ENCODE data around the gene DPP6.

DNA sequence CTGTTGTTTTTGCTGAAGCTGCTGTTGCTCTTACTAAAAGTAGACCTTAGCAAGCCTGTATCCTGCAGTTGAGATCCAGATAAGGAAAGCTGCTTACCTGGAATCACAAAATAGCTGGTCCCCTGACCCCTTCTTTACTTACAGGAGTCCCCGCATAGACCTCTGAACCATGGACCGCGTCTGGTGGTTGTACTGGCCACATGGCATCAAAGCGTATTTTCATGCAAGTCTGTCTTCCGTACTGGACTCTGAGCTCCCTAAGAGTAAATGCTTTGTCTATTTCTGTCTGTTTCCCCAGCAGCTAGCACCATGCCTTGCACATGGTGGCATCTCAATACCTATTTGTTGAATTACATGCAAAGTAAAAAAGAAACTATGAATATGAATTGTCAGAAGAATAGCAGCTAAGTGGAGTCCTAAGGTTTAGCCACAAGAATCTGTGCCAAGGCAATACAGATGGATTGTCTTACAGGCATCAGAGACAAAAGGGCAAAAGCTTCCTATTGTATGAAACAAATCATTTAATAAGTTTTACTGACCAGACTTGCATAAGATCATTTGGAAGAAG, 791.6 kb downstream of the DPP6 start:
- TF ChIP-seq, protein P1, sequence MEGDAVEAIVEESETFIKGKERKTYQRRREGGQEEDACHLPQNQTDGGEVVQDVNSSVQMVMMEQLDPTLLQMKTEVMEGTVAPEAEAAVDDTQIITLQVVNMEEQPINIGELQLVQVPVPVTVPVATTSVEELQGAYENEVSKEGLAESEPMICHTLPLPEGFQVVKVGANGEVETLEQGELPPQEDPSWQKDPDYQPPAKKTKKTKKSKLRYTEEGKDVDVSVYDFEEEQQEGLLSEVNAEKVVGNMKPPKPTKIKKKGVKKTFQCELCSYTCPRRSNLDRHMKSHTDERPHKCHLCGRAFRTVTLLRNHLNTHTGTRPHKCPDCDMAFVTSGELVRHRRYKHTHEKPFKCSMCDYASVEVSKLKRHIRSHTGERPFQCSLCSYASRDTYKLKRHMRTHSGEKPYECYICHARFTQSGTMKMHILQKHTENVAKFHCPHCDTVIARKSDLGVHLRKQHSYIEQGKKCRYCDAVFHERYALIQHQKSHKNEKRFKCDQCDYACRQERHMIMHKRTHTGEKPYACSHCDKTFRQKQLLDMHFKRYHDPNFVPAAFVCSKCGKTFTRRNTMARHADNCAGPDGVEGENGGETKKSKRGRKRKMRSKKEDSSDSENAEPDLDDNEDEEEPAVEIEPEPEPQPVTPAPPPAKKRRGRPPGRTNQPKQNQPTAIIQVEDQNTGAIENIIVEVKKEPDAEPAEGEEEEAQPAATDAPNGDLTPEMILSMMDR (IDR thresholded peaks at IDR 0.05): no peak
- no peak for TF ChIP-seq POLR2A (IDR thresholded peaks at IDR 0.05)

Data from ovary (tissue), 3 donors.